GM21381 (cell line): Measurements from ENCODE around the gene LDLR.
A peak's percentile ranks its signal among the peaks of the same experiment; 100 is the strongest.
"Not testable (repeated sequence)": the region's sequence is repeated elsewhere in the genome, so short reads cannot be mapped to it uniquely, and the experiment has no call there.

ENCODE experiments used
- ATAC-seq: cut with Tn5 transposase; IDR thresholded peaks from one replicate; pipeline ENCODE4 v1.9.1; 2021; ENCODE audit warnings: mild to moderate bottlenecking, moderate library complexity; ENCODE audit not compliant: unreplicated experiment

The LDLR gene

DNA sequence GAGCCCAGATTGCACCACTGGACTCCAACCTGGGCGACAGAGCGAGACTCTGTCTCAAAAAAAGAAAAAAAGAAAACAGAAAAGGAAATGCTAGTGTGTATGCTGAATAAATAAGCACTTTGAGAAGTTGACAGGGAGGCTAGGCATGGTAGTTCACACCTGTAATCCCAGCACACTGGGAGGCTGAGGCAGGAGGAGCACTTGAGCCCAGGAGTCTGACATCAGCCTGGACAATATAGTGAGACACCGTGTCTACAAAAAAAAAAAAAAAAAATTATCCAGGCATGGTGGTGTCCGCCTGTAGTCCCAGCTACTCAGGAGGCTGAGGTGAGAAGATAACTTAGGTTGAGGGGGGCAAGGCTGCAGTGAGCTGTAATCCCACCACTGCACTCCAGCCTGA lies 19.1 kb upstream of the LDLR start:
- no peak for ATAC-seq

GRCh38 chr19:11073568-11073967 lies 15.7 kb upstream of the LDLR start:
- ATAC-seq = no peak

- not testable (repeated sequence) for ATAC-seq
Observed at GRCh38 chr19:11076792-11077191, 12.5 kb upstream of the LDLR start.

GRCh38 chr19:11078893-11079292 lies 10.4 kb upstream of the LDLR start:
- ATAC-seq = no peak

DNA sequence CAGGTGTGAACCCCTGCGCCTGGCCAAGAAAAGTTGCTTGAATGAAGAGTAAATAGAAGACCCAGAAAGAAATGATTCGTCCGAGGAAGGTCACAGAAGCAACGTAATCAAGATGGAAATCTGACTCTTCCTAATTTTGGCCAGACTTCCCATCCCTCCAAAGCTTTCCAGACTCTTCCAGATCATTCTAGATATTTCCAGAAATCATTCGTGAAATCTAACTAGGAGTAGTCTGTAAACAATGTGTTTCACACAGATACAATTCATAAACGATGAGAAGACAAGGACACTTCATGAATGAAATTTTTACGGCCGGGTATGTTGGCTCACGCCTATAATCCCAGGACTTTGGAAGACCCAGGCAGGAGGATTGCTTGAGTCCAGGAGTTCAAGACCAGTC lies 9.3 kb upstream of the LDLR start:
- no peak for ATAC-seq

DNA sequence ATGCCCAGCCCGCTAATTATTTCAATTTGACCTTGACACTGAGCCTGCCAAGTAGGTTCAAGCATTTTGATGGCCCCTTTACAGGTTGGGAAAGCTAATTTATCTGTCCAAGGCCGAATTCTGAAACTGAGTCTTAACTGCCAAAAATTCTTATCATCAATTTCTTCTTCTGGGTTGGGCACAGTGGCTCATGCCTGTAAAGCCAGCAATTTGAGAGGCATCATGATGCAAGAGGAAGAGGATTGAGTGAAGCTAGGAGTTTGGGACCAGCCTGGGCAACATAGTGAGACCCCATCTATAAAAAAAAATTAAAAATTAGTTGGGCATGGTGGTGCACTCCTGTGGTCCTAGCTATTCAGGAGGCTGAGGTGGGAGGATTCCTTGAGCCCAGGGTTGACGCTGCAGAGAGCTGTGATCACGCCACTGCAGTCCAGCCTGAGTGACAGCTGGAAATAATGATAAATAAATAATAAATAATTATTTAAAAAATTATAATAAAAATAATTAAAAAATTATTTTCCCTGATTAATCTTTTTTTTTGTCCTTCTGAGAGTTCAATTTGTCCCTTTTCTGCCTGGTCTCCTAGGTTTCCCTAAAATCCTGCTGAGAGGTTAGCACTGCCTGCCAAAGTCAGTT lies 1.3 kb upstream of the LDLR start:
- no peak for ATAC-seq

GRCh38 chr19:11088506-11089253 lies 583 bp upstream of the LDLR start:
- ATAC-seq = no peak

DNA sequence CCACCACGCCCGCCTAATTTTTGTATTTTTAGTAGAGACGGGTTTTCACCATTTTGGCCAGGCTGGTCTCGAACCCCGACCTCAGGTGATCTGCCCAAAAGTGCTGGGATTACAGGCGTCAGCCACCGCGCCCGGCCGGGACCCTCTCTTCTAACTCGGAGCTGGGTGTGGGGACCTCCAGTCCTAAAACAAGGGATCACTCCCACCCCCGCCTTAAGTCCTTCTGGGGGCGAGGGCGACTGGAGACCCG lies 676 bp downstream of the LDLR start:
- not testable (repeated sequence) for ATAC-seq

DNA sequence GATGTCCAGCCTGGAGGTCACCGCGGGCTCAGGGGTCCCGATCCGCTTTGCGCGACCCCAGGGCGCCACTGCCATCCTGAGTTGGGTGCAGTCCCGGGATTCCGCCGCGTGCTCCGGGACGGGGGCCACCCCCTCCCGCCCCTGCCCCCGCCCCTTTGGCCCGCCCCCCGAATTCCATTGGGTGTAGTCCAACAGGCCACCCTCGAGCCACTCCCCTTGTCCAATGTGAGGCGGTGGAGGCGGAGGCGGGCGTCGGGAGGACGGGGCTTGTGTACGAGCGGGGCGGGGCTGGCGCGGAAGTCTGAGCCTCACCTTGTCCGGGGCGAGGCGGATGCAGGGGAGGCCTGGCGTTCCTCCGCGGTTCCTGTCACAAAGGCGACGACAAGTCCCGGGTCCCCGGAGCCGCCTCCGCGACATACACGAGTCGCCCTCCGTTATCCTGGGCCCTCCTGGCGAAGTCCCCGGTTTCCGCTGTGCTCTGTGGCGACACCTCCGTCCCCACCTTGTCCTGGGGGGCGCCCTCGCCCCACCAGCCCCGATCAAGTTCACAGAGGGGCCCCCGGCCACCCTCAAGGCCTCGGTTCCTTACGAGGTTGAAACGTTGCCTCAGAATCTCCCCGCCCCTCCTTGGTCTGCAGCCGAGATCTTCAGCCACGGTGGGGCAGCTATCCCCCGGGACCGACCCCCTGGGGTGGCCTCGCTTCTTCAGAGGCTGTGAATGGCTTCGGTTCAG lies 1.2 kb downstream of the LDLR start:
- peak; percentile 71 for ATAC-seq

- ATAC-seq = no peak
Observed at GRCh38 chr19:11090997-11091702, 1.9 kb downstream of the LDLR start.

DNA sequence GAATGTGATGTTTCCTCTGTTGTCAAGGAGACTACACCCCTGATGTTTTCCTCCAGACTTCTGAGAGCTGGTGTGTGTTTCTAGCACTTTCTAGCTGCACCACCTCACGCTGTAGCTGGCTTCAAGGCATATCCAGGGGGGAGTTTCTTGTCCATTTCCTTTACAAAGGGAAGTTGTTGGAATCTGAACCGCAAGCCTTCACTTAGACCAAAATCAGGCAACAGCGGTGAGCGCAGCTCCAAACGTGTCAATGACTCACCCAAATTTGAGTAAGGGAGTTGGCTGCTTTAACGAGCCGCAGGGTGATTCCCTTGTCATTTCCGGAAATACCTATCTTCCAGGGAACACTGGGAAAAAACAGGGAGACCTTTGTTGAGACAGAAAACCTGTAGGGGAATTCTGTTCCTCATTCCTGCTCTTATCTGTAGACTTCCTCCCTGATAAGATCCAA lies 2.5 kb downstream of the LDLR start:
- no peak for ATAC-seq

- no peak for ATAC-seq
Observed at GRCh38 chr19:11092181-11092538, 2.9 kb downstream of the LDLR start.

DNA sequence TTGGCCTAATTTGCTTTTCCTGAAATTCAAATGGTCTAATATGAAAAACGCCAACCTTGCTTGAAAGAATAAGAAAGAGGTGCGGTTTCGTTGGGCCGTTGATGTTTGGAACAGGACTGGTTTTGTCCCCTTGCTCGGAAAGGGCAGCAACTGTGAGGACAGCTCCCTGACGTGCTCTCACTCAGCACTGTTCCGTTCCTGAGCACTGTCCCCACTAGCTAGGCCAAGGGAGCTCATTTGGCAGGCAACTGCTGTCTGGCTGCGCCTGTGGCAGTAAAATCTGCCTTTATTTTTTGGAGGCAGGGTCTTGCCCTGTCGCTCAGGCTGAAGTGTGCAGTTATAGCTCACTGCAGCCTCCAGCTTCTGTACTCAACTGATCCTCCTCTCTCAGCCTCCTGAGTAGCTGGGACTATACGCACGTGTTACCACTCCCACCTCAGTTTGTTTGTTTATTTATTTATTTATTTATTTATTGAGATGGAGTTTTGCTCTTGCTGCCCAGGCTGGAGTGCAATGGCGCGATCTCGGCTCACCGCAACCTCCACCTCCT lies 4.5 kb downstream of the LDLR start:
- no peak for ATAC-seq

- ATAC-seq = no peak
Observed at GRCh38 chr19:11094520-11094894, 5.2 kb downstream of the LDLR start.

DNA sequence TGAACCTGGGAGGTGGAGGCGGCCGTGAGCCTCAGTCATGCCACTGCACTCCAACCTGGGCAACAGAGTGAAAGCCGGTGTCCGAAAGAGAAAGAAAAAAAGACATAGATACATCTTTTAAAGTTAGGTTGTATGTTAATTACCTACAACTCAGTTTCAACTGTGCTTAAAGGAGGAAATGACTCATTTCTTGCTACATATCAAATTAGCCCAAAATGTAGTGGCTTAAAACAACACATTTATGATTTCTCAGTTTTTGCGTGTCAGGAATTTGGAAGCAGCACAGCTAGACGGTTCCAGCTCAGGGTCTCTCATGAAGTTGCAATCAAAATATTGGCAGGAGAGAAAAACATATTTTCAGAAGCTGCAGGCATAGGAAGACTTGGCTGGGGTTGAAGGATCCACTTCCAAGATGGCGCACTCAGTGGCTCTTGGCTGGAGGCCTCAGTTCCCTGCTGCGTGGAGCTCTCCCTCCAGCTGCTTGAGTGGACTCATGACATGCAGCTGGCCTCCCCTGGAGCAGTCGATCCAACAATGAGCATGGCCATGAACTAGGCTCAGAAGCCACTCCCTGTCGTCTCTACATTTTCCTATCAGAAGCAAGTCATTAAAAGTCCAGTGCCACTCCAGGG lies 7.1 kb downstream of the LDLR start:
- ATAC-seq = peak; percentile 45

DNA sequence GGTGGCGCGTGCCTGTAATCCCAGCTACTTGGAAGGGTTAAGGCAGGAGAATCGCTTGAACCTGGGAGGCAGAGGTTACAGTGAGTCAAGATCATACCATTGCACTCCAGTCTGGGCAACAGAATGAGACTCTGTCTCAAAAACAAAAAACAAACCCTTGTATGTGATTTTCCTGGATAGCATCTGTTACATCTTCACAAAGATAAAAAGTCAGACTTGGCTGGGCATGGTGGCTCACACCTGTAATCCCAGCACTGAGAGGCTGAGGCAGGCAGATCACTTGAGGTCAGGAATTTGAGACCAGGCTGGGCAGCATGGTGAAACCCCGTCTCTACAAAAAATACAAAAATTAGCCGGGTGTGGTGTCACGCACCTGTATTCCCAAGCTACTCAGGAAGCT lies 8.1 kb downstream of the LDLR start:
- not testable (repeated sequence) for ATAC-seq

- ATAC-seq = no peak
Observed at GRCh38 chr19:11098327-11098726, 9.1 kb downstream of the LDLR start.

DNA sequence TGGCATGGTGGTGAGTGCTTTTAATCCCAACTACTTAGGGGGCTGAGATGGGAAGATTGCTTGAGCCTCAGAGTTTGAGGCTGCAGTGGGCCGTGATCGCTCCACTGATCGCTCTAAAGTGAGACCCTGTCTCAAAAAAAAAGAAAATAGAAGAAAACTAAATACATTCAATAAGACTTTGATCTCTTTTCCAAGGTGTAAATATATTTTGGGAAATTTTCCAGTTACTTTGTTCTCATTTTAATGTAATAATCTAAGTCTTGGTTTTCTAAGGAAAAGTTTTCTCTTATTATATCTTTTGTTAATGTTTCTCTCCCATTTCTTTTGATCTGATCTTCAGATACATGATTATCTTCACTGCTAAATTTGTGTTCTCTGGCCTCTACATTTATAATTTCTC lies 9.6 kb downstream of the LDLR start:
- no peak for ATAC-seq

DNA sequence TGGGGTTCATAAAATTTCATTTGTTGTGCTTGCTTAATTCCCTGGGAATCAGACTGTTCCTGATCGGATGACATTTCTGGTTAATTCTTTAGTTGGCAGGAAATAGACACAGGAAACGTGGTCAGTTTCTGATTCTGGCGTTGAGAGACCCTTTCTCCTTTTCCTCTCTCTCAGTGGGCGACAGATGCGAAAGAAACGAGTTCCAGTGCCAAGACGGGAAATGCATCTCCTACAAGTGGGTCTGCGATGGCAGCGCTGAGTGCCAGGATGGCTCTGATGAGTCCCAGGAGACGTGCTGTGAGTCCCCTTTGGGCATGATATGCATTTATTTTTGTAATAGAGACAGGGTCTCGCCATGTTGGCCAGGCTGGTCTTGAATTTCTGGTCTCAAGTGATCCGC lies 10.8 kb downstream of the LDLR start:
- no peak for ATAC-seq

GRCh38 chr19:11101057-11101456 lies 11.8 kb downstream of the LDLR start:
- no peak for ATAC-seq

DNA sequence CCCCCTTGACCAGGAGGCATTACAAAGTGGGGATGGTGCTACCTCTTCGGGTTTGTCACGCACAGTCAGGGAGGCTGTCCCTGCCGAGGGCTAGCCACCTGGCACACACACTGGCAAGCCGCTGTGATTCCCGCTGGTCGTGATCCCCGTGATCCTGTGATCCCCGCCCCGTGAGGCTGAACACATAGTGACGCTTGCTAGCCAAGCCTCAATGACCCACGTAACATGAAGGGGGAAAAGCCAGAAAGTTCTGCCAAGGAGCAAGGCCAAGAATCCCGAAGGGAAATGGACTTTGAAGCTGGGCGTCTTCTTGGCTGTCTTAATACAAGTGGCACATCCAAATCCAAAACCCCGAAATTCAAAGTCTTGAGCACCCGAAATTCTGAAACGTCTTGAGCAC lies 13.7 kb downstream of the LDLR start:
- no peak for ATAC-seq
